ENCODE measurements around the gene TRABD2A.

- TF ChIP-seq POLR2A (IDR thresholded peaks at IDR 0.05; ENCODE audit: extremely low read depth, insufficient read length) (no peak), CTCF (IDR thresholded peaks at IDR 0.05; ENCODE audit: low read depth, low read length) (no peak), MAX (IDR thresholded peaks at IDR 0.05; ENCODE audit: low read depth, low read length) (no peak), MYC (IDR thresholded peaks at IDR 0.05; ENCODE audit: low read depth, low read length) (no peak)
These were observed 14.8 kb downstream of the TRABD2A start for GRCh38 chr2:84866122-84866521.
